PFSK-1 (cell line): ENCODE data around the gene HMOX1.

Experiments
- FOXP2 ChIP-seq: optimal IDR thresholded peaks from 2 replicates; pipeline ENCODE3; 2011; ENCODE audit warnings: borderline replicate concordance, control low read depth, inconsistent platforms; ENCODE audit not compliant: insufficient read depth; ENCODE audit errors: extremely low read length, extremely low read depth
- POLR2AphosphoS5 ChIP-seq: IDR thresholded peaks from 2 replicates; pipeline ENCODE4 v1.6.1; 2012; ENCODE audit warnings: low read depth, mild to moderate bottlenecking, control low read depth, low read length, moderate library complexity
- SIN3A ChIP-seq: IDR thresholded peaks from 2 replicates; pipeline ENCODE4 v1.6.1; 2012; ENCODE audit warnings: mild to moderate bottlenecking, low read length, moderate library complexity, borderline replicate concordance; ENCODE audit not compliant: insufficient read depth
- TAF1 ChIP-seq: IDR thresholded peaks from 2 replicates; pipeline ENCODE4 v1.6.1; 2012; ENCODE audit warnings: low read length, control low read depth, borderline replicate concordance; ENCODE audit not compliant: insufficient read depth

GRCh38 chr22:35430897-35431322 lies 50.0 kb downstream of the HMOX1 start:
- no peak for TF ChIP-seq TAF1
- no peak for TF ChIP-seq POLR2AphosphoS5
- TF ChIP-seq FOXP2: peak; percentile 33
- no peak for TF ChIP-seq SIN3A
